H9 (cell line): Measurements from ENCODE around the gene DBNL. TPM values are rescaled to one million over a fixed set of nuclear protein-coding genes. Genes with fewer than 3 reads are reported as not detected.

Experiments used
- DNase-seq: peaks from one replicate; pipeline ENCODE4 v3.0.0-alpha.2; 2017
- H2AFZ ChIP-seq: one replicate; pipeline ENCODE4 v1.6.1; 2013; ENCODE audit warnings: mild to moderate bottlenecking, low read length, control low read depth, moderate library complexity
- H2AK5ac ChIP-seq: 2 replicates; pipeline ENCODE4 v1.6.1; 2013; ENCODE audit warnings: low read length, control low read depth, mixed read lengths; ENCODE audit not compliant: insufficient read length
- H2BK120ac ChIP-seq: one replicate; pipeline ENCODE4 v1.6.1; 2013; ENCODE audit warnings: low read depth, mild to moderate bottlenecking, low read length, control low read depth, inconsistent platforms; ENCODE audit not compliant: poor library complexity, severe bottlenecking
- H2BK12ac ChIP-seq: 2 replicates; pipeline ENCODE4 v1.6.1; 2013; ENCODE audit warnings: low read length, control low read depth, mixed read lengths, low read depth; ENCODE audit not compliant: insufficient read length
- H2BK15ac ChIP-seq: 2 replicates; pipeline ENCODE4 v1.6.1; 2013; ENCODE audit warnings: low read depth, low read length, control low read depth
- H2BK20ac ChIP-seq: one replicate; pipeline ENCODE4 v1.6.1; 2013; ENCODE audit warnings: low read depth, mild to moderate bottlenecking, low read length, control low read depth, inconsistent platforms; ENCODE audit not compliant: poor library complexity, severe bottlenecking
- H2BK5ac ChIP-seq: 2 replicates; pipeline ENCODE4 v1.6.1; 2013; ENCODE audit warnings: low read length, control low read depth, mixed read lengths; ENCODE audit not compliant: insufficient read length
- H3K14ac ChIP-seq: 2 replicates; pipeline ENCODE4 v1.6.1; 2013; ENCODE audit warnings: low read length, control low read depth; ENCODE audit not compliant: insufficient read depth
- H3K18ac ChIP-seq: 2 replicates; pipeline ENCODE4 v1.6.1; 2013; ENCODE audit warnings: low read depth, mild to moderate bottlenecking, mixed read lengths, low read length, control low read depth; ENCODE audit not compliant: insufficient read length
- H3K23ac ChIP-seq: 2 replicates; pipeline ENCODE4 v1.6.1; 2013; ENCODE audit warnings: low read length, control low read depth, mixed read lengths, low read depth; ENCODE audit not compliant: insufficient read length
- H3K23me2 ChIP-seq: 2 replicates; pipeline ENCODE4 v1.6.1; 2013; ENCODE audit warnings: low read depth, mild to moderate bottlenecking, mixed read lengths, low read length, control low read depth; ENCODE audit not compliant: insufficient read length, poor library complexity, severe bottlenecking
- H3K27ac ChIP-seq: 2 replicates; pipeline ENCODE4 v1.5.1; 2013; ENCODE audit warnings: low read length, control low read depth, mixed read lengths, low read depth; ENCODE audit not compliant: insufficient read length
- H3K27me3 ChIP-seq: 2 replicates; pipeline ENCODE4 v1.6.1; 2013; ENCODE audit warnings: low read length, control low read depth, inconsistent platforms; ENCODE audit not compliant: insufficient read depth
- H3K4ac ChIP-seq: 2 replicates; pipeline ENCODE4 v1.6.1; 2013; ENCODE audit warnings: low read depth, mild to moderate bottlenecking, control low read depth, inconsistent platforms, low read length, moderate library complexity
- H3K4me1 ChIP-seq: 2 replicates; pipeline ENCODE4 v1.6.1; 2013; ENCODE audit warnings: low read length, control low read depth, inconsistent platforms; ENCODE audit not compliant: insufficient read depth
- H3K4me2 ChIP-seq: 2 replicates; pipeline ENCODE4 v1.6.1; 2013; ENCODE audit warnings: low read length, control low read depth, mixed read lengths; ENCODE audit not compliant: insufficient read length, insufficient read depth
- H3K56ac ChIP-seq: 2 replicates; pipeline ENCODE4 v1.6.1; 2013; ENCODE audit warnings: low read depth, mild to moderate bottlenecking, mixed read lengths, low read length, control low read depth; ENCODE audit not compliant: insufficient read length
- H3K79me1 ChIP-seq: 2 replicates; pipeline ENCODE4 v1.6.1; 2013; ENCODE audit warnings: low read depth, mild to moderate bottlenecking, moderate library complexity, low read length, control low read depth, inconsistent platforms; ENCODE audit not compliant: insufficient read depth, poor library complexity, severe bottlenecking
- H3K79me2 ChIP-seq: 2 replicates; pipeline ENCODE4 v1.6.1; 2013; ENCODE audit warnings: low read length, control low read depth, inconsistent platforms; ENCODE audit not compliant: insufficient read depth
- H3K9ac ChIP-seq: 2 replicates; pipeline ENCODE4 v1.6.1; 2013; ENCODE audit warnings: low read length, control low read depth, mixed read lengths; ENCODE audit not compliant: insufficient read length; ENCODE audit errors: extremely low read depth
- H3K9me3 ChIP-seq: one replicate; pipeline ENCODE4 v1.6.1; 2013; ENCODE audit warnings: low read depth, low read length, inconsistent platforms; ENCODE audit not compliant: control insufficient read depth
- H3T11ph ChIP-seq: one replicate; pipeline ENCODE4 v1.6.1; 2013; ENCODE audit warnings: mild to moderate bottlenecking, low read length, control low read depth, inconsistent platforms
- H4K20me1 ChIP-seq: one replicate; pipeline ENCODE4 v1.6.1; 2013; ENCODE audit not compliant: control insufficient read depth, insufficient read length, insufficient read depth
- H4K5ac ChIP-seq: 2 replicates; pipeline ENCODE4 v1.6.1; 2013; ENCODE audit warnings: low read depth, mild to moderate bottlenecking, mixed read lengths, low read length, control low read depth; ENCODE audit not compliant: insufficient read length
- H4K8ac ChIP-seq: replicated peaks from 2 replicates; pipeline ENCODE4 v1.6.1; 2013; ENCODE audit warnings: low read length, control low read depth, mixed read lengths, low read depth; ENCODE audit not compliant: insufficient read length
- H4K91ac ChIP-seq: 2 replicates; pipeline ENCODE4 v1.6.1; 2013; ENCODE audit warnings: low read depth, mild to moderate bottlenecking, moderate library complexity, mixed read lengths, low read length, control low read depth; ENCODE audit not compliant: insufficient read length
- H3K27ac Mint-ChIP-seq, 3 experiments: 2 replicates in 2 of 3; 3 replicates in 1 of 3; pipeline ENCODE4 v1.8.0; 2020 to 2021; ENCODE audit warnings: mixed read lengths in 3 of 3, mild to moderate bottlenecking in 1 of 3, moderate library complexity in 1 of 3
- H3K27me3 Mint-ChIP-seq: 2 replicates; pipeline ENCODE4 v1.8.0; 2021; ENCODE audit warnings: low read depth, mild to moderate bottlenecking, moderate library complexity, mixed read lengths
- H3K36me3 Mint-ChIP-seq, 3 experiments: 2 replicates in 2 of 3; 3 replicates in 1 of 3; pipeline ENCODE4 v1.8.0; 2020 to 2021; ENCODE audit warnings: low read depth in 3 of 3, mixed read lengths in 3 of 3; ENCODE audit not compliant: insufficient read depth in 1 of 3
- H3K4me1 Mint-ChIP-seq, 2 experiments: 2 replicates each; pipeline ENCODE4 v1.8.0; 2020; ENCODE audit warnings: mixed read lengths in 2 of 2
- H3K4me3 Mint-ChIP-seq, 2 experiments: 2 replicates in 1 of 2; 3 replicates in 1 of 2; pipeline ENCODE4 v1.8.0; 2020 to 2021; ENCODE audit warnings: mild to moderate bottlenecking in 2 of 2, mixed read lengths in 2 of 2, moderate library complexity in 1 of 2
- H3K9me3 Mint-ChIP-seq, 2 experiments: 2 replicates in 1 of 2; 3 replicates in 1 of 2; pipeline ENCODE4 v1.8.0; 2020; ENCODE audit warnings: mild to moderate bottlenecking in 2 of 2, mixed read lengths in 2 of 2, moderate library complexity in 1 of 2
- WGBS: extraction: QIAGEN DNeasy Blood & Tissue Kit; methylation state at CpG from one replicate; pipeline ENCODE4 v1.1.7; 2013; ENCODE audit warnings: missing lambda C conversion rate, low lambda C conversion rate, mixed read lengths; ENCODE audit not compliant: insufficient read length; ENCODE audit errors: extremely low coverage; 5-methylcytosine and 5-hydroxymethylcytosine counted together
- total RNA-seq: library from RNA; stranded (reverse); gene quantifications from 2 replicates; pipeline ENCODE4 v1.2.1, GENCODE V29; 2021
- TF ChIP-seq, protein P1 (sequence below): fragments of 200-600 bp; sonication (generic); conservative IDR thresholded peaks from 3 replicates; pipeline ENCODE4 v1.8.0; 2021; ENCODE audit warnings: antibody characterized with exemption, mild to moderate bottlenecking

Gene DBNL
- total RNA-seq, 1 experiment from 2014 or later: 51.3 TPM

DNA sequence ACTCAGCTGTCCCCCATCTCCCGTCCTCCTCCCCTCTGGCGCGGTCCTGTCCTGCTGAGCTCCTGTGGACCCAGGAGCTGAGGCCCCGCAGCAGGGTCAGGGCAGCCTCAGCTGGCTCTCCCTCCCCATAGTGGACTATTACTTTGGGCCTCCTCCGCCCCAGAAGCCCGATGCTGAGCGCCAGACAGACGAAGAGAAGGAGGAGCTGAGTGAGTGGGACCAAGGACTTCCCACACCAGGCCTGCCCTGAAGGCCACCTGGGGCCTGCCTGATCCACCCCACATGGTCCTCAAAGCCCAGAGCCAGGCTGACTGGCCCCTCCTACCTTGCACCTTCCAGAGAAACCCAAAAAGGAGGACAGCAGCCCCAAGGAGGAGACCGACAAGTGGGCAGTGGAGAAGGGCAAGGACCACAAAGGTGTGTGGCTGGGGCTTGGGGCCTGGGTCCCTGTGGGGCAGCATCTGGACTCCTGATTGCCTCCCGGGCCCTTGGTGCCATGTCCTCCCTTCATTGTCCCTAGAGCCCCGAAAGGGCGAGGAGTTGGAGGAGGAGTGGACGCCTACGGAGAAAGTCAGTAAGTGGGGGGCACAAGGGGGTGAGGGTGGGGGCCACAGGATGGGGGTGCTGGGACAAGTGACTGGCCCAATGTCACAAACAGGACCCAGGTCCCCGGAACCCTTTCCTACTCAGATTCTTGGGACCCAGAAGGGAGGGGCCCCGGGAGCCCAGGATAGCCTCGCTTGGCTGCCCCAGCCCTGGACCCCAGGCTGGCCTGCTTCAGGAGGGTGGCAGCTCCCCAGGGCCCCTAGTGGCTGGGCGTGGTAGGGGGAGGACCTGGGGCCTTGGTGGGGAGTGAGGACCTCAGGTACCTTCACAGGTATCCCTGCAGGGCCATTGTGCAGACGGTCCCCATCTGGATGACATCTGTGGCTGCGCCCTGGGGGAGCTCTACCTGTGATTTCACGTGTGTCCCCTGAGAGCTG is 64.6 kb downstream of the DBNL start:
- H3K56ac ChIP-seq: no peak overlapping the region
- Mint-ChIP-seq H3K4me1 (peaks cover 9 to 14% of the 10 kb centered on the region in 2 experiments), H3K36me3 (peaks cover 4 to 27% (median 26%) of the 10 kb centered on the region in 3 experiments), H3K9me3 (no peaks in the 10 kb centered on the region), H3K27me3 (peaks cover 15% of the 10 kb centered on the region), H3K4me3 (no peak overlapping the region), H3K27ac (no peak overlapping the region)
- no peak overlapping the region for H2AFZ ChIP-seq
- H3K14ac ChIP-seq: no peak overlapping the region; the same call in 1 of the 2 replicates
- H3K9me3 ChIP-seq: no peaks in the 10 kb centered on the region
- no peaks in the 10 kb centered on the region for H4K20me1 ChIP-seq
- no peak for DNase-seq
- H2BK15ac ChIP-seq: no peak overlapping the region
- no peak overlapping the region for H4K5ac ChIP-seq
- no peaks in the 10 kb centered on the region; the same call in 1 of the 2 replicates for H3K4me1 ChIP-seq
- H3K27ac ChIP-seq: no peak overlapping the region
- no peaks in the 10 kb centered on the region for H3K79me1 ChIP-seq
- H3K4ac ChIP-seq: no peak overlapping the region
- H2AK5ac ChIP-seq: no peak overlapping the region
- H2BK20ac ChIP-seq: no peak overlapping the region
- H3K79me2 ChIP-seq: no peaks in the 10 kb centered on the region
- H3K4me2 ChIP-seq: no peak overlapping the region
- no peak overlapping the region for H2BK12ac ChIP-seq
- no peak overlapping the region for H3K23ac ChIP-seq
- no CpG with 5 or more reads among the region's 21 CpGs for WGBS
- H3K18ac ChIP-seq: no peak overlapping the region
- H3K9ac ChIP-seq: no peak overlapping the region
- no peaks in the 10 kb centered on the region; the same call in 1 of the 2 replicates for H3K27me3 ChIP-seq
- no peak overlapping the region for H2BK5ac ChIP-seq
- no peak overlapping the region for H3T11ph ChIP-seq
- no peak overlapping the region for H4K91ac ChIP-seq
- TF ChIP-seq, protein P1, sequence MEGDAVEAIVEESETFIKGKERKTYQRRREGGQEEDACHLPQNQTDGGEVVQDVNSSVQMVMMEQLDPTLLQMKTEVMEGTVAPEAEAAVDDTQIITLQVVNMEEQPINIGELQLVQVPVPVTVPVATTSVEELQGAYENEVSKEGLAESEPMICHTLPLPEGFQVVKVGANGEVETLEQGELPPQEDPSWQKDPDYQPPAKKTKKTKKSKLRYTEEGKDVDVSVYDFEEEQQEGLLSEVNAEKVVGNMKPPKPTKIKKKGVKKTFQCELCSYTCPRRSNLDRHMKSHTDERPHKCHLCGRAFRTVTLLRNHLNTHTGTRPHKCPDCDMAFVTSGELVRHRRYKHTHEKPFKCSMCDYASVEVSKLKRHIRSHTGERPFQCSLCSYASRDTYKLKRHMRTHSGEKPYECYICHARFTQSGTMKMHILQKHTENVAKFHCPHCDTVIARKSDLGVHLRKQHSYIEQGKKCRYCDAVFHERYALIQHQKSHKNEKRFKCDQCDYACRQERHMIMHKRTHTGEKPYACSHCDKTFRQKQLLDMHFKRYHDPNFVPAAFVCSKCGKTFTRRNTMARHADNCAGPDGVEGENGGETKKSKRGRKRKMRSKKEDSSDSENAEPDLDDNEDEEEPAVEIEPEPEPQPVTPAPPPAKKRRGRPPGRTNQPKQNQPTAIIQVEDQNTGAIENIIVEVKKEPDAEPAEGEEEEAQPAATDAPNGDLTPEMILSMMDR: peak; percentile 43; the same call in 2 of the 3 replicates
- H2BK120ac ChIP-seq: no peak overlapping the region
- H4K8ac ChIP-seq: no peak overlapping the region
- peaks cover 7% of the 10 kb centered on the region for H3K23me2 ChIP-seq
